CD1c-positive myeloid dendritic cell (primary cell): Measurements from ENCODE around the gene VAT1L.

ENCODE experiments used
- DNase-seq: peaks from one replicate; pipeline ENCODE4 v3.0.0-alpha.2; 2016; ENCODE audit errors: extremely low spot score

Gene VAT1L

GRCh38 chr16:77834635-77835540 lies 46.5 kb downstream of the VAT1L start:
- DNase-seq, result no peak

- DNase-seq, result no peak
These were observed 48.4 kb downstream of the VAT1L start for GRCh38 chr16:77836801-77837200.

GRCh38 chr16:77838597-77839255 lies 50.4 kb downstream of the VAT1L start:
- DNase-seq, result no peak

- DNase-seq, result no peak
These were observed 51.7 kb downstream of the VAT1L start for GRCh38 chr16:77840093-77840492.

- no peak for DNase-seq
These were observed 52.5 kb downstream of the VAT1L start for GRCh38 chr16:77840673-77841501.

- DNase-seq, result no peak
These were observed 53.1 kb downstream of the VAT1L start for GRCh38 chr16:77841502-77841763.

GRCh38 chr16:77842468-77842867 lies 54.1 kb downstream of the VAT1L start:
- no peak for DNase-seq

- no peak for DNase-seq
These were observed 55.0 kb downstream of the VAT1L start for GRCh38 chr16:77843405-77843804.

- no peak for DNase-seq
These were observed 56.4 kb downstream of the VAT1L start for GRCh38 chr16:77844801-77845200.

- no peak for DNase-seq
These were observed 61.4 kb downstream of the VAT1L start for GRCh38 chr16:77849646-77850258.

GRCh38 chr16:77850636-77851333 lies 62.4 kb downstream of the VAT1L start:
- DNase-seq, result no peak

- peak; percentile 55 for DNase-seq
These were observed 64.8 kb downstream of the VAT1L start for GRCh38 chr16:77853161-77853560.

GRCh38 chr16:77856438-77857160 lies 68.2 kb downstream of the VAT1L start:
- no peak for DNase-seq

- no peak for DNase-seq
These were observed 69.7 kb downstream of the VAT1L start for GRCh38 chr16:77858060-77858459.

- DNase-seq, result no peak
These were observed 71.3 kb downstream of the VAT1L start for GRCh38 chr16:77859493-77860232.

- DNase-seq, result no peak
These were observed 72.6 kb downstream of the VAT1L start for GRCh38 chr16:77860953-77861352.

- no peak for DNase-seq
These were observed 74.9 kb downstream of the VAT1L start for GRCh38 chr16:77863250-77863649.

- DNase-seq, result no peak
These were observed 78.4 kb downstream of the VAT1L start for GRCh38 chr16:77866752-77867151.

- no peak for DNase-seq
These were observed 79.7 kb downstream of the VAT1L start for GRCh38 chr16:77868052-77868451.

- peak; percentile 19 for DNase-seq
These were observed 80.1 kb downstream of the VAT1L start for GRCh38 chr16:77868478-77868877.
